IMR-90 (cell line): ENCODE measurements around the gene LBH. TPM values are rescaled to one million over a fixed set of nuclear protein-coding genes. Genes with fewer than 3 reads are reported as not detected.

Experiments used
- ATAC-seq: fragments of 200-7000 bp; cut with Tn5 transposase; 2 replicates; pipeline ENCODE4 v1.9.1; 2020; ENCODE audit warnings: low read depth, mild to moderate bottlenecking, moderate library complexity
- BruUV-seq: library from RNA; stranded (reverse); fragments of 400-500 nt; replicated peaks from 2 replicates; lab custom pipeline; 2021; lab: Mats Ljungman, UMichigan
- CTCF ChIA-PET: fragments of 300-600 bp; formaldehyde crosslinking; extraction: SDS; loops from one replicate; lab custom pipeline; 2021; ENCODE audit warnings: antibody characterized with exemption; lab: Yijun Ruan, JAX
- POLR2A ChIA-PET: fragments of 300-600 bp; sonication (Branson Sonifier 250); formaldehyde crosslinking; loops from one replicate; lab custom pipeline; 2022; ENCODE audit warnings: antibody characterized with exemption; ENCODE audit not compliant: unreplicated experiment; lab: Charles Lee
- DNase-seq: peaks from one replicate; pipeline ENCODE4 v3.0.0; 2013
- H2AFZ ChIP-seq: replicated peaks from 2 replicates; pipeline ENCODE3; 2013; ENCODE audit warnings: low read length, mild to moderate bottlenecking; ENCODE audit not compliant: poor library complexity
- H2AK5ac ChIP-seq: 2 replicates; pipeline ENCODE4 v1.6.1; 2013; ENCODE audit warnings: low read depth, low read length, inconsistent platforms
- H2AK9ac ChIP-seq: replicated peaks from 2 replicates; pipeline ENCODE3; 2013; ENCODE audit warnings: mild to moderate bottlenecking, low read depth, low read length, moderate library complexity; ENCODE audit not compliant: poor library complexity
- H2BK120ac ChIP-seq: 2 replicates; pipeline ENCODE4 v1.6.1; 2013; ENCODE audit warnings: low read depth, low read length, inconsistent platforms
- H2BK15ac ChIP-seq: 3 replicates; pipeline ENCODE4 v1.6.1; 2013; ENCODE audit warnings: low read depth, low read length, inconsistent platforms
- H2BK20ac ChIP-seq: 2 replicates; pipeline ENCODE4 v1.6.1; 2013; ENCODE audit warnings: low read depth, mild to moderate bottlenecking, inconsistent platforms, low read length, moderate library complexity
- H2BK5ac ChIP-seq: 2 replicates; pipeline ENCODE4 v1.6.1; 2013; ENCODE audit warnings: mild to moderate bottlenecking, low read depth, low read length, inconsistent platforms; ENCODE audit not compliant: poor library complexity, severe bottlenecking
- H3K14ac ChIP-seq: replicated peaks from 2 replicates; pipeline ENCODE4 v1.6.1; 2013; ENCODE audit warnings: low read depth, low read length, inconsistent platforms
- H3K18ac ChIP-seq: 2 replicates; pipeline ENCODE4 v1.6.1; 2013; ENCODE audit warnings: low read depth, low read length, control low read depth
- H3K23ac ChIP-seq: 2 replicates; pipeline ENCODE4 v1.6.1; 2013; ENCODE audit warnings: low read depth, low read length, inconsistent platforms
- H3K27ac ChIP-seq: 2 replicates; pipeline ENCODE4 v1.5.1; 2013; ENCODE audit warnings: mild to moderate bottlenecking, control low read depth, low read length; ENCODE audit not compliant: insufficient read depth
- H3K27me3 ChIP-seq: 2 replicates; pipeline ENCODE4 v1.6.1; 2013; ENCODE audit warnings: low read length; ENCODE audit not compliant: control insufficient read depth, insufficient read depth
- H3K36me3 ChIP-seq: 2 replicates; pipeline ENCODE4 v1.6.1; 2013; ENCODE audit warnings: low read length, mixed read lengths; ENCODE audit not compliant: control insufficient read depth, insufficient read depth
- H3K4ac ChIP-seq: 2 replicates; pipeline ENCODE4 v1.6.1; 2013; ENCODE audit warnings: low read depth, low read length, inconsistent platforms
- H3K4me1 ChIP-seq: 2 replicates; pipeline ENCODE4 v1.6.1; 2013; ENCODE audit warnings: low read length, mixed read lengths; ENCODE audit not compliant: control insufficient read depth, insufficient read depth
- H3K4me2 ChIP-seq: 2 replicates; pipeline ENCODE4 v1.6.1; 2013; ENCODE audit warnings: low read depth, mild to moderate bottlenecking, control low read depth, low read length, moderate library complexity
- H3K4me3 ChIP-seq: 2 replicates; pipeline ENCODE4 v1.5.1; 2013; ENCODE audit warnings: low read depth, mild to moderate bottlenecking, control low read depth, low read length, moderate library complexity; ENCODE audit not compliant: insufficient read depth
- H3K56ac ChIP-seq: 2 replicates; pipeline ENCODE4 v1.6.1; 2013; ENCODE audit warnings: low read length, inconsistent platforms; ENCODE audit not compliant: insufficient read depth; ENCODE audit errors: extremely low read depth
- H3K79me1 ChIP-seq, 2 experiments: 2 replicates each; pipeline ENCODE4 v1.6.1; 2013; ENCODE audit warnings: low read length in 2 of 2, inconsistent platforms in 1 of 2, low read depth in 1 of 2
- H3K9ac ChIP-seq: 2 replicates; pipeline ENCODE4 v1.6.1; 2013; ENCODE audit warnings: low read depth, low read length, control low read depth
- H3K9me1 ChIP-seq: 2 replicates; pipeline ENCODE4 v1.6.1; 2013; ENCODE audit warnings: low read length, inconsistent platforms; ENCODE audit not compliant: insufficient read depth
- H3K9me3 ChIP-seq: 2 replicates; pipeline ENCODE4 v1.6.1; 2013; ENCODE audit warnings: low read length; ENCODE audit not compliant: control insufficient read depth, insufficient read depth
- H4K20me1 ChIP-seq: 2 replicates; pipeline ENCODE4 v1.6.1; 2013; ENCODE audit warnings: low read length, inconsistent platforms; ENCODE audit not compliant: insufficient read depth
- H4K5ac ChIP-seq: 2 replicates; pipeline ENCODE4 v1.6.1; 2013; ENCODE audit warnings: mild to moderate bottlenecking, low read depth, low read length, control low read depth
- H4K8ac ChIP-seq, 2 experiments: 2 replicates each; pipeline ENCODE4 v1.6.1; 2013; ENCODE audit warnings: low read depth in 2 of 2, low read length in 2 of 2, control low read depth in 1 of 2, inconsistent platforms in 1 of 2
- H4K91ac ChIP-seq: 2 replicates; pipeline ENCODE4 v1.6.1; 2013; ENCODE audit warnings: low read depth, low read length, inconsistent platforms; ENCODE audit not compliant: insufficient read depth
- BHLHE40 ChIP-seq: fragments of 150-350 bp; IDR thresholded peaks from 2 replicates; pipeline ENCODE4 v1.6.1; 2016; ENCODE audit warnings: mild to moderate bottlenecking, low read depth, low read length
- CEBPB ChIP-seq: IDR thresholded peaks from 2 replicates; pipeline ENCODE4 v1.6.1; 2012; ENCODE audit warnings: low read depth, low read length, improper control_type of control experiment
- CTCF ChIP-seq: conservative IDR thresholded peaks from 2 replicates; pipeline ENCODE4 v1.5.1; 2012; ENCODE audit warnings: mild to moderate bottlenecking, low read depth, low read length, improper control_type of control experiment
- FOS ChIP-seq: fragments of 150-350 bp; IDR thresholded peaks from 2 replicates; pipeline ENCODE4 v1.6.1; 2016; ENCODE audit warnings: low read depth, low read length
- MAFK ChIP-seq: IDR thresholded peaks from 2 replicates; pipeline ENCODE4 v1.6.1; 2012; ENCODE audit warnings: low read depth, low read length, improper control_type of control experiment
- MAZ ChIP-seq: IDR thresholded peaks from 2 replicates; pipeline ENCODE4 v1.6.1; 2012; ENCODE audit warnings: low read depth, mild to moderate bottlenecking, low read length, improper control_type of control experiment, moderate library complexity, borderline replicate concordance
- MXI1 ChIP-seq: IDR thresholded peaks from 2 replicates; pipeline ENCODE4 v1.6.1; 2012; ENCODE audit warnings: low read depth, mild to moderate bottlenecking, low read length, moderate library complexity, borderline replicate concordance
- NFE2L2 ChIP-seq: fragments of 150-350 bp; IDR thresholded peaks from 2 replicates; pipeline ENCODE4 v1.6.1; 2016; ENCODE audit warnings: low read depth, mild to moderate bottlenecking, low read length
- POLR2A ChIP-seq: IDR thresholded peaks from 2 replicates; pipeline ENCODE4 v1.6.1; 2012; ENCODE audit warnings: mild to moderate bottlenecking, low read depth, low read length
- RCOR1 ChIP-seq: IDR thresholded peaks from 2 replicates; pipeline ENCODE4 v1.6.1; 2012; ENCODE audit warnings: mild to moderate bottlenecking, low read length, improper control_type of control experiment; ENCODE audit not compliant: insufficient replicate concordance
- RFX5 ChIP-seq: IDR thresholded peaks from 2 replicates; pipeline ENCODE4 v1.8.0; 2012; ENCODE audit warnings: low read depth, mild to moderate bottlenecking, low read length, moderate library complexity
- SMC3 ChIP-seq: fragments of 150-350 bp; IDR thresholded peaks from 2 replicates; pipeline ENCODE4 v1.6.1; 2016; ENCODE audit warnings: low read depth, mild to moderate bottlenecking, antibody characterized with exemption, low read length, moderate library complexity
- WGBS, 2 experiments: methylation state at CpG; one replicate each; pipeline versions ENCODE4 v1.1.5 to v1.1.7; 2013; ENCODE audit warnings: missing lambda C conversion rate in 2 of 2; ENCODE audit not compliant: insufficient read length in 1 of 2; ENCODE audit errors: extremely low coverage in 2 of 2; 5-methylcytosine and 5-hydroxymethylcytosine counted together
- dilution Hi-C: fragments of 300-500 bp; cut with HindIII; formaldehyde crosslinking; loops from one replicate; pipeline ENCODE4 v1.14.3; 2018; ENCODE audit warnings: low sequenced_read_pairs; ENCODE audit not compliant: unreplicated experiment
- in situ Hi-C: fragments of 300-500 bp; cut with MboI; formaldehyde crosslinking; loops from 3 replicates; pipeline ENCODE4 v1.14.3; 2019; ENCODE audit warnings: low sequenced_read_pairs, inconsistent platforms, mixed read lengths
- intact Hi-C: fragments of 100-400 bp; cut with micrococcal nuclease; formaldehyde crosslinking; loops from 2 replicates; pipeline ENCODE4 v1.10.0; 2022
- polyA plus RNA-seq, 3 experiments: library from polyadenylated mRNA; depleted of rRNA; stranded (reverse); fragments of >200 nt; gene quantifications; 2 replicates each; pipeline ENCODE4 v1.2.3, GENCODE V29; 2012; ENCODE audit warnings: low replicate concordance in 1 of 3
- total RNA-seq: library from RNA; depleted of rRNA; stranded (reverse); fragments of >200 nt; gene quantifications from 2 replicates; pipeline ENCODE4 v1.2.3, GENCODE V29; 2012
- TF ChIP-seq, protein P1 (sequence below): fragments of 150-350 bp; IDR thresholded peaks from 2 replicates; pipeline ENCODE4 v1.6.1; 2016; ENCODE audit warnings: low read depth, mild to moderate bottlenecking, low read length, moderate library complexity, borderline replicate concordance
- TF ChIP-seq, protein P2 (sequence below): fragments of 150-350 bp; IDR thresholded peaks from 2 replicates; pipeline ENCODE4 v1.6.1; 2017; ENCODE audit warnings: mild to moderate bottlenecking, antibody characterized with exemption, low read length, low read depth

LBH gene
- total and polyA plus RNA-seq, 2 of the 4 experiments (the other 2 are of a cell fraction), result 158 to 202 TPM

- peak overlapping the region; percentile 5; the same call in 1 of the 2 replicates for H3K4me3 ChIP-seq
- in situ Hi-C loops, result no loop called here
- peaks cover 84% of the 10 kb centered on the region for H3K36me3 ChIP-seq
- 60% methylated on average over 2 of the region's 8 CpGs; no CpG with 5 or more reads in 1 of the 2 experiments for whole genome bisulfite sequencing, 2 experiments
- H4K8ac ChIP-seq, result 0 out of 4 replicates have a peak overlapping the region, but pooled peaks of 1 of the 2 experiments have one; percentile 45
- no peak overlapping the region for H2BK20ac ChIP-seq
- no peak overlapping the region for H2BK15ac ChIP-seq
- peaks cover 4 to 84% of the 10 kb centered on the region in 2 experiments; a peak in 2 of 4 replicates for H3K79me1 ChIP-seq
- H2BK120ac ChIP-seq, result no peak overlapping the region
- H2AK5ac ChIP-seq, result no peak overlapping the region
- ATAC-seq (no peak), DNase-seq (no peak)
- no peak overlapping the region for H4K91ac ChIP-seq
- peaks cover 51% of the 10 kb centered on the region for H3K9me1 ChIP-seq
- H3K4me2 ChIP-seq, result peak overlapping the region; percentile 78
- H4K20me1 ChIP-seq, result peaks cover 99% of the 10 kb centered on the region
- peaks cover 47% of the 10 kb centered on the region for H3K4me1 ChIP-seq
- 0 out of 2 replicates have a peak overlapping the region, but pooled peaks have one; percentile 23 for H3K56ac ChIP-seq
- dilution Hi-C loops, result no loop called here
- no peak overlapping the region for H2AK9ac ChIP-seq
- H3K27me3 ChIP-seq, result no peaks in the 10 kb centered on the region
- CTCF ChIA-PET, result interaction anchor here (0.5 kb wide), 1 partner anchor 265 kb away, joined by 3 read pairs; no protein-coding TSS in a partner anchor
- no TSS peak for BruUV-seq
- H3K14ac ChIP-seq, result peak overlapping the region; percentile 50
- peak overlapping the region; percentile 71; the same call in 1 of the 2 replicates for H3K27ac ChIP-seq
- no peak overlapping the region for H4K5ac ChIP-seq
- intact Hi-C loops, result loop anchor here (10.0 kb wide), 1 partner anchor 468 kb away; no protein-coding TSS in a partner anchor
- peak overlapping the region; percentile 48; the same call in 1 of the 2 replicates for H3K4ac ChIP-seq
- H2AFZ ChIP-seq, result no peak overlapping the region
- H2BK5ac ChIP-seq, result peak overlapping the region; percentile 79
- peak overlapping the region; percentile 74 for H3K23ac ChIP-seq
- POLR2A ChIA-PET, result interaction anchor here (0.5 to 1.5 kb wide), 9 partner anchors 8 to 1086 kb away, joined by 3 to 7 read pairs (median 4); no protein-coding TSS in a partner anchor
- H3K9me3 ChIP-seq, result no peaks in the 10 kb centered on the region
- no peak overlapping the region for H3K18ac ChIP-seq
- H3K9ac ChIP-seq, result peak overlapping the region; percentile 51
- TF ChIP-seq, protein P1, sequence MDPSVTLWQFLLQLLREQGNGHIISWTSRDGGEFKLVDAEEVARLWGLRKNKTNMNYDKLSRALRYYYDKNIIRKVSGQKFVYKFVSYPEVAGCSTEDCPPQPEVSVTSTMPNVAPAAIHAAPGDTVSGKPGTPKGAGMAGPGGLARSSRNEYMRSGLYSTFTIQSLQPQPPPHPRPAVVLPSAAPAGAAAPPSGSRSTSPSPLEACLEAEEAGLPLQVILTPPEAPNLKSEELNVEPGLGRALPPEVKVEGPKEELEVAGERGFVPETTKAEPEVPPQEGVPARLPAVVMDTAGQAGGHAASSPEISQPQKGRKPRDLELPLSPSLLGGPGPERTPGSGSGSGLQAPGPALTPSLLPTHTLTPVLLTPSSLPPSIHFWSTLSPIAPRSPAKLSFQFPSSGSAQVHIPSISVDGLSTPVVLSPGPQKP, result no peak
- TF ChIP-seq CTCF (no peak), POLR2A (no peak), SMC3 (no peak), MAFK (no peak), MXI1 (no peak), RCOR1 (no peak), FOS (no peak), CEBPB (no peak), RFX5 (no peak), BHLHE40 (no peak), NFE2L2 (no peak), MAZ (no peak)
- TF ChIP-seq, protein P2, sequence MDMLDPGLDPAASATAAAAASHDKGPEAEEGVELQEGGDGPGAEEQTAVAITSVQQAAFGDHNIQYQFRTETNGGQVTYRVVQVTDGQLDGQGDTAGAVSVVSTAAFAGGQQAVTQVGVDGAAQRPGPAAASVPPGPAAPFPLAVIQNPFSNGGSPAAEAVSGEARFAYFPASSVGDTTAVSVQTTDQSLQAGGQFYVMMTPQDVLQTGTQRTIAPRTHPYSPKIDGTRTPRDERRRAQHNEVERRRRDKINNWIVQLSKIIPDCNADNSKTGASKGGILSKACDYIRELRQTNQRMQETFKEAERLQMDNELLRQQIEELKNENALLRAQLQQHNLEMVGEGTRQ, result no peak
Measured at GRCh38 chr2:30236591-30237238, 5.4 kb downstream of the LBH start.
